ENCODE measurements around the gene PAX6. TPM values are rescaled to one million over a fixed set of nuclear protein-coding genes. Genes with fewer than 3 reads are reported as not detected.

PAX6 gene
- total RNA-seq, 1 experiment from 2014 or later: 9.3 TPM

DNA sequence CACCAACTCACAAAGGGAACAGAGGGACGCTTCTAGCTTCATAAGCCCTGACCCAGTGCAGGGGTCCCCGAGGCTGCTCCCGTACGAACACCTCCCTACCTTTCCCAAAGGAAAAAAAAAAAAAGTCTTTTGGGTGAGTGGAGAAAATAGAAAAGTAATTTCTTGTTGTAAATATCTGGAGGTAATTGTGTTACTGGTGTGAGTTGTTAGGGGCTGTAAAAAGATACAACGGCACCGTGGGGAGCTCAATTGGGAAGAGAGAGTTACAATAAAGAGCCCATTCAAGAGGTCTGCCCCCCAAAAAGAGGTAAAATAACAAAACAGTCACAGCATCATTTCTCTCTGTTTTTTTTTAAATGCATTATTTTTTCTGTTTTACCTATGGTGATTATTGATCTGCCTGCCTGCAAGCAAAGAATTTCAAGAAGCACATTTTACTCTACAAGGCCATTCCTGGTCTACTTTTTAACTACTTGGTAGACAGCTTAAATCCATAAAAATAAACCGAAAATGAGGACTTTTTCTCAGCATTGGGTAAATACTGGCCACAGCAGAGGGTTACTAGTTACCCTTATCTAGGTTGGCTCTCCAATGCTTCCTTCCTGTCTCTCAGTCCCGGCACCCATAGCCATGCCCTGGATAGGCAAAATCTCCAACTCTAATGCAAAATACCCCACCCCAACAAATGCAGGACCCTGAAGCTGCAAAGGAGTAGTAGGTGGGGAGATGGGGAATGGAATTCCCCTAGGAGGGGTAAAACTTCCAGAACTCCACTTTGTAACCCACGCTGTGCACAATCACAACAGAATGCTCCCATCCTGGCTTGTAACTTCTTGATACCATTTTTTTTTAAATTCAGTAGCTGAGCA, 3.1 kb downstream of the PAX6 start:
- peak overlapping the region; percentile 67 for H3K4me3 ChIP-seq
- H3K9me3 ChIP-seq (replicated peaks): no peaks in the 10 kb centered on the region
- 0 out of 2 replicates have a peak, but pooled peaks cover 3% of the 10 kb centered on the region for H3K4me1 ChIP-seq
- H3K27ac ChIP-seq: peak overlapping the region; percentile 42
- no peak for DNase-seq
- no peaks in the 10 kb centered on the region for H3K36me3 ChIP-seq
- H3K27me3 ChIP-seq: no peaks in the 10 kb centered on the region

DNA sequence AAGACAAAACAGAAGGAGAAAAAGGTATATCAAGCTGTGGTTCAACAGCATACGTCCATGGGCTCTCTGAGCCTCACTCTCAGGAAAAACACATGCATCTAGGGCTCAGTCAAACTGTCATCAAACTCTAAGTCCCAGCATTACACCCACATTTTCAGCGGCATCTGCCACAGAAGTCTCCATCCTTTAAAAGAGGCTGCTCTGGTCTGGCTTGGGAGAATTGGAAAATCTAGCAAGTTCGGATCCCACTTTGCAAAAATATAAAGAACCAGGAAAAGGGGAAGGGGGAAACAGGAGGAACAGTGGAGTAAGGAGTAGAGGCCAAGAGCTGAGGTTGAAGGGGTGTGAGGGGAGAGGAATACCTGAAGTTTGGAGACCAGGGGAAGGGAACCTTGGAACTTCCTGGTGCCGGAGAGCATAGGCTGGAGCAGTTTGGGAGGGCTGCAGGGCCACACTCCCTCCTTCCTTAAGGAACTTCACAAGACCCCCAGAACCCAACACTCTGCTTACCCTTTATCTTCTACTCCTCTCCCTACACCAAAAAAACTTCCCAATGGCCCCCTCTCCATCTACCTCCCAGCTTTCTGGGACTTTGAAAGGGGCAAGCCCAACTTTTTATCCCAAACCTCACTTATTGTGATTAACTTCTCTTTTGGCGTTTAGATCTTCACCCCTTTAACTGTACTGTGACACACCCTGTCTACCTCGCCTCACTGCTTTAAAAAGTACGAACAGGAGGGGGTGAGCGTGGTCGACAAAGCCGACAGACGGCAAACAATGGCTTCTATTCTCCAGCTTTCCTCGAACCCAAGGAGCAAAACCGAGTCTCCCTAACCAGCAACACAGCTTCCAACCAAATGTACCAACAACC, 4.0 kb downstream of the PAX6 start:
- Histone ChIP-seq H3K9me3 (replicated peaks) (no peaks in the 10 kb centered on the region), H3K4me3 (no peak overlapping the region), H3K27me3 (no peaks in the 10 kb centered on the region), H3K27ac (no peak overlapping the region), H3K4me1 (0 out of 2 replicates have a peak, but pooled peaks cover 3% of the 10 kb centered on the region), H3K36me3 (no peaks in the 10 kb centered on the region)
- no peak for DNase-seq

DNA sequence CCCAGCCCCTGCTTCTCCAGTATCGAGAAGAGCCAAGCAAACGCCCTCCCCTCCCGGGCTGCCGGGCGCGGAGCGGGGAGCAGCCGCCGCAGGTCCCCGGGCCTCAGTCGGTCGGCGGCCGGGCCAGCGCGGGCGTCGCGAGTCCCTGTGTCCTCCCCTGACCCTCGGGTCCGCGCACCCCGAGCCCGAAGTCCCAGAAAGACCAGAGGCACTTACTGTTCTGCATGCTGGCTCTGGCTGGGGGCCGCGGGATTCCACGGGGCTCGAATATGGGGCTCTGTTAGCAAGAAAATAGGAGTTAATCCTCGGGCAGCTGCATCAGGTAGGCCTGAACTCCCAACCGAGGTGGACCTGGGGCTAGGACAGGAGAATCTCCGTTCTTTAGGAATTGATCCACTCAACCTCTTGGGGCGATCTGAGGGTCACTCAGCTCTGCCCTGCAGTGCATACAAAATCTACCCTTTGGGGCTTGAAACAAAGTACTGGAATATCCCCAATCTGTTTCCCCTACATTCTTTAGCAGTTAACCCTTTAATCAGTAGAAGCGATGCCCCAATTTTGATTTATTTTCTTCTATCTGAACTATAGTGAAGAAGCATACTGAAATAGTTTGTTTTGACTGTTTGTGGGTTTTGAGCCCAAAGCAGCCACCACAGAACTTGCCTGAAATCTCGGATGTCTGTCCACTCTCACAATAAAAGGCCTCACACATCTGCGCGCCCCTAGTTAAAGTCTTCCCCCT, 4.8 kb downstream of the PAX6 start:
- Histone ChIP-seq H3K27me3 (no peaks in the 10 kb centered on the region), H3K27ac (no peak overlapping the region), H3K9me3 (replicated peaks) (no peaks in the 10 kb centered on the region), H3K4me1 (0 out of 2 replicates have a peak, but pooled peaks cover 3% of the 10 kb centered on the region), H3K36me3 (no peaks in the 10 kb centered on the region), H3K4me3 (no peak overlapping the region)
- DNase-seq: no peak

DNA sequence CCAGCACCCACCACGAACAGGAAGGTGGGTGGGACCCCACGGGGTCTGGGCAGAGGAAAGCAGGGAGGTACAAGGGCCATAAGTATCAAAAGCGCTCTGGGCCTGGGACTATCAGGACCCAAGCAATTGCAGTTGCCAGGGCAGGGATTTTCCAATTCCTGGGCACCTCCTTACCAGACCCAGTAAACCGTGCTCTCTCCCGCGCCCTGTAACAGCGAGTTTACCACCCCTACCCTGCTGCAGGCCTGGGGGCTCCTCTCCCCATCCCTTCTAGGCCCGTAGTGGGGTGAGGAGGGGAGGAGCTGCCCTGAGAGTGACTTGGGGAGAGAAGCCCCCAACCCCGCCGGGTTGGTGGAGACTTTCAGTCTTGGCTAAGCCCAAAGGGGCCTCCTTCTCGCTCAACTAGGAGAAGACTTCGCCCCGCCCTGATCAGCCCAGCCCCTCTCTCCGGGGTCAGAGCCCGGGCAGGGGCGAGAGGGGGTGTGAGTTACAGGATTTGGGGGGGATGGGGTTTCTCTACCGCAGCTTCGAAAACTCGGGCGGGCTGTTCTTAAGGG, 5.4 kb downstream of the PAX6 start:
- no peak overlapping the region for H3K4me3 ChIP-seq
- DNase-seq: no peak
- no peaks in the 10 kb centered on the region for H3K9me3 ChIP-seq (replicated peaks)
- no peaks in the 10 kb centered on the region for H3K36me3 ChIP-seq
- H3K4me1 ChIP-seq: 0 out of 2 replicates have a peak, but pooled peaks cover 3% of the 10 kb centered on the region
- no peaks in the 10 kb centered on the region for H3K27me3 ChIP-seq
- H3K27ac ChIP-seq: no peak overlapping the region

DNA sequence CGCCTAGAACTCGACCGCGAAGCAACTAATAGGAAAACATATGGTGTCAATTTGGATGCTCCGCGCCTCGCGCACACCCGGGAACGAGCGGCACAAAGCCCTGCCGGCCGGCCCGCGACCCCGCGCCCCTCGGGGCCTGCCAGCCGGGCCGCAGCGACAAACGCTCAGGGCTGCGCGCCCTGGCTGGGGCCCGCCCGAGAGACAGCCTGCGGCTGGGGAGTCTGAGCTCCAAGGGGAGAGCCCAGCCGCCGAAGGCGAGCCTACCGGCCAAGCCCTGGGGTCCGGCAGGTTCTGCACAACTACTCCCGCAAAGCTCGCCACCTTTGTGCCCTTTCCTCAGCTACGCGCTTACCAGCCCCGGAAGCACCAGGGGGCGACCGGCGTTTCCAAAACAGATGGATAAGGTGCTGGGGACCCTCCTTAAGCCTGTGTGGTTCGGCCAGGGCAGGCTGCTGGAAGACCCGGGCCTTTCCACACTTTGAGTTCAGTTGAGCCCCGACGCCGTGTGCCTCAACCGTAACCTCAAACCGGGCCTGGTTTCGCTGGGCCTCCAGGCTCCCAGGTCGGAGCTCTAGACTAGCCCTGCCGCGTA, 6.0 kb downstream of the PAX6 start:
- H3K27me3 ChIP-seq: no peaks in the 10 kb centered on the region
- no peak overlapping the region for H3K27ac ChIP-seq
- no peak overlapping the region for H3K4me3 ChIP-seq

GRCh38 chr11:31804312-31805036, 6.6 kb downstream of the PAX6 start:
- Histone ChIP-seq H3K36me3 (no peaks in the 10 kb centered on the region), H3K4me3 (no peak overlapping the region), H3K27me3 (no peaks in the 10 kb centered on the region), H3K27ac (no peak overlapping the region), H3K9me3 (replicated peaks) (no peaks in the 10 kb centered on the region), H3K4me1 (0 out of 2 replicates have a peak, but pooled peaks cover 3% of the 10 kb centered on the region)
- no peak for DNase-seq

More for the DNA sequence above, 6.0 kb downstream of the PAX6 start:
- Histone ChIP-seq H3K9me3 (replicated peaks) (no peaks in the 10 kb centered on the region), H3K4me1 (0 out of 2 replicates have a peak, but pooled peaks cover 3% of the 10 kb centered on the region), H3K36me3 (no peaks in the 10 kb centered on the region)
- no peak for DNase-seq

GRCh38 chr11:31803813-31804311, 7.3 kb downstream of the PAX6 start:
- H3K27me3 ChIP-seq: no peaks in the 10 kb centered on the region
- no peak for DNase-seq
- H3K4me3 ChIP-seq: no peak overlapping the region
- 0 out of 2 replicates have a peak, but pooled peaks cover 3% of the 10 kb centered on the region for H3K4me1 ChIP-seq
- no peak overlapping the region for H3K27ac ChIP-seq
- no peaks in the 10 kb centered on the region for H3K36me3 ChIP-seq
- H3K9me3 ChIP-seq (replicated peaks): no peaks in the 10 kb centered on the region

DNA sequence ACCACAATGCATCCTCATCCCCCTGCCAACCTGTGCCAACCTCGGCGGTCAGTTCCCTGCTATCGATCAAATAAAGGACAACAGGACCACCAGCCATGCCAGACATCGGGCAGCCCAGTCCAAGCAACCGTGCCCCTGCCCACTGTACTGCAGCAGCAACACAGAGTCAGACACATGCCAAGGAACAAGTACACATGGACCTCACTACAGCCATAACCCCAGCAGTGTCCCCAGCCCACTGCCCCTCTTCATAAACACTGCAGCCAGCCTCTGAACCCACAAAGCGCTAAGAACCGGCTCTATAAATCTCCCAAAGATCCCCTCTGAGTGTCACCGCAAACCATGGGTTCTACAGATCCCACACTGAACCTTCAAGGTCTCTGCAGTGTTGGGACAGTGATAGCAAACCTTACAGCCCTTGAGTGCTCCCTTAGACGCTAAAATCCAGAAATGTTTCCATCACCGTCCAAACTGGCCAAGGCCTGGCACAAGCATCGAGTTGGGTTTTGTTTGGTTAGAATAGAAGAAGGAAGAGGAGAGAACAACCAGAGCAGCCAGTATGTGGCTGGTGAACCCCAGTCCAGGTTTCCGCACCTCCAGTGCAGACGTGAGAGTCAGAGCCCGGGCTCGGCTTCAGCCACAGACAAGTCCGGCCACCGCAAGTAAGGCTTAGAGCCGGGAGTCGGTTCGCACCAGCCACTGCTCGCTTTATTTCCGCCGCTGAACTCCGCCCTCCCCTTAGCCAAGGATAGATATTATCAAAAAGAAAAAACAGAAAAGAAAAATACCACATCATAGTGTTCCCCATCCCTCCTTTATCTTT, 7.9 kb downstream of the PAX6 start:
- no peaks in the 10 kb centered on the region for H3K9me3 ChIP-seq (replicated peaks)
- no peaks in the 10 kb centered on the region for H3K36me3 ChIP-seq
- H3K27me3 ChIP-seq: no peaks in the 10 kb centered on the region
- no peak overlapping the region for H3K4me3 ChIP-seq
- DNase-seq: no peak
- no peak overlapping the region for H3K27ac ChIP-seq
- H3K4me1 ChIP-seq: 0 out of 2 replicates have a peak, but pooled peaks cover 1% of the 10 kb centered on the region

DNA sequence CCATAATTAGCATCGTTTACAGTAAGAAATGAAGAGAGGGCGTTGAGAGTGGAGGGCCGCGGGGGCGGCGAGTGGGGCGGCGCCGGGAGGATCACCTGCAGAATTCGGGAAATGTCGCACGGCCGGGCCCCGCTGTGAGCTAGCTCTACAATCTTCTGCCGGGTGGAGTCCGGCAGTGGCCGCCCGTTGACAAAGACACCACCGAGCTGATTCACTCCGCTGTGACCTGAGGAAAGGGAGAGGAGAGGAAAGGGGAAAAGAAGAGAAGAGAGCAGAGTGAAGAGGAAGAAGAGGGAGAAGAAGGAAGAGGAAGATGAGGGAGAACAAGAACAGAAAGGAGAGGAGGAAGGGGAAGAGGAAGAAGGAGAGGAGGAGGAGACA, 8.5 kb downstream of the PAX6 start:
- no peak overlapping the region for H3K27ac ChIP-seq
- H3K27me3 ChIP-seq: no peaks in the 10 kb centered on the region
- no peaks in the 10 kb centered on the region for H3K4me1 ChIP-seq

DNA sequence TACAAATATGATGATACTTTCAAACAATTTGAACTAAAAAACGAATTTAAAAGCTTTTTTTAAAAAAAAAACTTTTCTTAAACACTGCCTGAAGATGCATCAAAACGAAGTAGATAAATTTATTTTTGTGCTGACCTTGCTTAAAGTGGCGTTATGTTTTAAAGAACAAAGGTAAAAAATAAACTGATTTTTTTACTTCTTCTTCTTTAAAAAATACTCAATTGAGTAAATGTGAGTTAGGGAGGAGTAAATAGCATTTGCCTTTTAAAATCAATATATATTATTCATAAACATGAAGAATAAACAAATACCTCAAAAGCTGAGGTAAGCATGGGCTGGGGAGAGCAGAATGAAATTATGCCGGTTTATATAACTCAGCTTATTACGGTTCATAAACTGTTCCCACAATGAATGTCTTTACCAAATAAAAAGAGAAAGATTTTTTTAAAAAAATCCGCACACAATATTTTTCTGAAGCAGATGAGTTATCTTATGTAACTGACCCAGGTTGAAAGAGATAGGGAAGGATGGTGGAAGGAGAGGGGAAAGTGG, 9.0 kb downstream of the PAX6 start:
- Histone ChIP-seq H3K9me3 (replicated peaks) (no peaks in the 10 kb centered on the region), H3K4me1 (no peaks in the 10 kb centered on the region), H3K27ac (no peak overlapping the region), H3K36me3 (no peaks in the 10 kb centered on the region), H3K4me3 (no peak overlapping the region), H3K27me3 (no peaks in the 10 kb centered on the region)
- no peak for DNase-seq

More for the DNA sequence above, 8.5 kb downstream of the PAX6 start:
- no peak for DNase-seq
- no peak overlapping the region for H3K4me3 ChIP-seq
- H3K9me3 ChIP-seq (replicated peaks): no peaks in the 10 kb centered on the region
- H3K36me3 ChIP-seq: no peaks in the 10 kb centered on the region

DNA sequence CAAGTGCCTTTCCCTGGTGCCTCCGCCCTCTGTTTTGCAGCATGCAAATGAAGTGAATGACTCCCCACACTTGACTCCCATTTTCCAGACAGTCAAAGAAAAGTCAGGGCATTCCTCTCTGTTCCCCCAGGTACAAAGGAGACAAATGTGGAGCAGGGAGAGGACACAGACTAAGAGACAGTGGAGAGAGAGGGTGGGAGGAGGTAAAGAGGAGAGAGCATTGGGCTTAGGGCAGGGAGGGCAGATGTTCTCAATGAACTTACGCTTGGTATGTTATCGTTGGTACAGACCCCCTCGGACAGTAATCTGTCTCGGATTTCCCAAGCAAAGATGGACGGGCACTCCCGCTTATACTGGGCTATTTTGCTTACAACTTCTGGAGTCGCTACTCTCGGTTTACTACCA, 9.8 kb downstream of the PAX6 start:
- Histone ChIP-seq H3K27me3 (no peaks in the 10 kb centered on the region), H3K4me3 (no peak overlapping the region), H3K36me3 (no peaks in the 10 kb centered on the region), H3K27ac (no peak overlapping the region), H3K4me1 (no peaks in the 10 kb centered on the region), H3K9me3 (replicated peaks) (no peaks in the 10 kb centered on the region)
- no peak for DNase-seq

GRCh38 chr11:31800398-31801265, 10.5 kb downstream of the PAX6 start:
- Histone ChIP-seq H3K36me3 (no peaks in the 10 kb centered on the region), H3K4me3 (no peak overlapping the region), H3K9me3 (replicated peaks) (no peaks in the 10 kb centered on the region), H3K27me3 (no peaks in the 10 kb centered on the region), H3K4me1 (no peaks in the 10 kb centered on the region), H3K27ac (no peak overlapping the region)
- no peak for DNase-seq
